H1 (cell line): ENCODE results near the gene SPATS2. TPM values are rescaled to one million over a fixed set of nuclear protein-coding genes. Genes with fewer than 3 reads are reported as not detected.

ENCODE experiments used
- CHD2 ChIP-seq: IDR thresholded peaks from 2 replicates; pipeline ENCODE4 v1.6.1; 2012; ENCODE audit warnings: low read length, improper control_type of control experiment
- polyA plus RNA-seq, 7 experiments: library from polyadenylated mRNA; depleted of rRNA in 3 of 7; stranded (reverse) in 5 of 7; unstranded in 2 of 7; fragments of >200 nt in 5 of 7; fragments of 200-250 nt in 2 of 7; gene quantifications; 1 replicate in 5 of 7; 2 replicates in 1 of 7; 4 replicates in 1 of 7; pipeline versions ENCODE4 v1.2.1 to v1.2.3, GENCODE V29; 2011 to 2013; ENCODE audit warnings: missing spikeins in 2 of 7, mixed read lengths in 2 of 7
- total RNA-seq: library from RNA; stranded (reverse); fragmentation: NEBNext Ultra II Directional; extraction: Animal tissue kit (Norgen Biotek cat#: 25700); gene quantifications from 2 replicates; pipeline ENCODE4 v1.2.1, GENCODE V29; 2021

SPATS2 gene
- total and polyA plus RNA-seq, 2 of the 8 experiments (the other 6 are each of a cell fraction or from before 2014, with no cell fraction given): 19.2 to 24.5 TPM

DNA sequence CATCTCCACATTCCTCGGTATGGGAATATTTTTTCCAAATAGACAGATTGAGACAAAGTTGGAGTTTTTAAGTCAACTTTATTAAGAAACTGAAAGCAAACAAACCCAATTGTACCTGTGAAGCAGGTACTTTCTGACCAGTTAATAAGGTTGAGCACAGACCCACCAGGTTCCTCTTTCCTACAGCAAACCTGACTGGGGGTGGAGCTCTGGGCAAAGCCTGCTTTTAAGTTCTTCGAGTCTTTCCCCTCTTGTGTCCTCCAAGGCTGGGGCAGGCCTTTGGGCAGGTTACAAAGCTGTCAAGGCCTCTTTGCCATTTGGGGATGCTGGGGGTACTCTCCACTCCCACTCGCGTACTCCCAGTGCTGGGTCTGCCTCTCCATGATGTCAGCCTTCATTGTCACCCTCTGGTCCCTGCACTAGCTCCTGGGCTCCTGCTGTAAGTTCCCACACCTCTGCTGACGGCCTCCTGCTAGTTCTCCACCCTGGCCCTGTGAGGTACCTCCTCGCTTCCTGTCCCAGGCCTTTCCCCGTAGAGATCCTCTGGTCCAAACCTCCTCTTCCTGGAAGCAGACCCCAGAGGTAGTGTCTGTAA, 174.7 kb downstream of the SPATS2 start (continued):
- no peak for TF ChIP-seq CHD2
